IMR-90 (cell line): ENCODE measurements around the gene AMBRA1. TPM values are rescaled to one million over a fixed set of nuclear protein-coding genes. Genes with fewer than 3 reads are reported as not detected.

Source experiments
- ATAC-seq: fragments of 200-7000 bp; cut with Tn5 transposase; 2 replicates; pipeline ENCODE4 v1.9.1; 2020; ENCODE audit warnings: low read depth, mild to moderate bottlenecking, moderate library complexity
- BruUV-seq: library from RNA; stranded (reverse); fragments of 400-500 nt; replicated peaks from 2 replicates; lab custom pipeline; 2021; lab: Mats Ljungman, UMichigan
- CTCF ChIA-PET: fragments of 300-600 bp; formaldehyde crosslinking; extraction: SDS; loops from one replicate; lab custom pipeline; 2021; ENCODE audit warnings: antibody characterized with exemption; lab: Yijun Ruan, JAX
- POLR2A ChIA-PET: fragments of 300-600 bp; sonication (Branson Sonifier 250); formaldehyde crosslinking; loops from one replicate; lab custom pipeline; 2022; ENCODE audit warnings: antibody characterized with exemption; ENCODE audit not compliant: unreplicated experiment; lab: Charles Lee
- DNase-seq: peaks from one replicate; pipeline ENCODE4 v3.0.0; 2013
- H2AFZ ChIP-seq: replicated peaks from 2 replicates; pipeline ENCODE3; 2013; ENCODE audit warnings: low read length, mild to moderate bottlenecking; ENCODE audit not compliant: poor library complexity
- H2AK5ac ChIP-seq: 2 replicates; pipeline ENCODE4 v1.6.1; 2013; ENCODE audit warnings: low read depth, low read length, inconsistent platforms
- H2AK9ac ChIP-seq: replicated peaks from 2 replicates; pipeline ENCODE3; 2013; ENCODE audit warnings: mild to moderate bottlenecking, low read depth, low read length, moderate library complexity; ENCODE audit not compliant: poor library complexity
- H2BK120ac ChIP-seq: 2 replicates; pipeline ENCODE4 v1.6.1; 2013; ENCODE audit warnings: low read depth, low read length, inconsistent platforms
- H2BK15ac ChIP-seq: 3 replicates; pipeline ENCODE4 v1.6.1; 2013; ENCODE audit warnings: low read depth, low read length, inconsistent platforms
- H2BK20ac ChIP-seq: 2 replicates; pipeline ENCODE4 v1.6.1; 2013; ENCODE audit warnings: low read depth, mild to moderate bottlenecking, inconsistent platforms, low read length, moderate library complexity
- H2BK5ac ChIP-seq: 2 replicates; pipeline ENCODE4 v1.6.1; 2013; ENCODE audit warnings: mild to moderate bottlenecking, low read depth, low read length, inconsistent platforms; ENCODE audit not compliant: poor library complexity, severe bottlenecking
- H3K14ac ChIP-seq: replicated peaks from 2 replicates; pipeline ENCODE4 v1.6.1; 2013; ENCODE audit warnings: low read depth, low read length, inconsistent platforms
- H3K18ac ChIP-seq: 2 replicates; pipeline ENCODE4 v1.6.1; 2013; ENCODE audit warnings: low read depth, low read length, control low read depth
- H3K23ac ChIP-seq: 2 replicates; pipeline ENCODE4 v1.6.1; 2013; ENCODE audit warnings: low read depth, low read length, inconsistent platforms
- H3K27ac ChIP-seq: 2 replicates; pipeline ENCODE4 v1.5.1; 2013; ENCODE audit warnings: mild to moderate bottlenecking, control low read depth, low read length; ENCODE audit not compliant: insufficient read depth
- H3K27me3 ChIP-seq: 2 replicates; pipeline ENCODE4 v1.6.1; 2013; ENCODE audit warnings: low read length; ENCODE audit not compliant: control insufficient read depth, insufficient read depth
- H3K36me3 ChIP-seq: 2 replicates; pipeline ENCODE4 v1.6.1; 2013; ENCODE audit warnings: low read length, mixed read lengths; ENCODE audit not compliant: control insufficient read depth, insufficient read depth
- H3K4ac ChIP-seq: 2 replicates; pipeline ENCODE4 v1.6.1; 2013; ENCODE audit warnings: low read depth, low read length, inconsistent platforms
- H3K4me1 ChIP-seq: 2 replicates; pipeline ENCODE4 v1.6.1; 2013; ENCODE audit warnings: low read length, mixed read lengths; ENCODE audit not compliant: control insufficient read depth, insufficient read depth
- H3K4me2 ChIP-seq: 2 replicates; pipeline ENCODE4 v1.6.1; 2013; ENCODE audit warnings: low read depth, mild to moderate bottlenecking, control low read depth, low read length, moderate library complexity
- H3K4me3 ChIP-seq: 2 replicates; pipeline ENCODE4 v1.5.1; 2013; ENCODE audit warnings: low read depth, mild to moderate bottlenecking, control low read depth, low read length, moderate library complexity; ENCODE audit not compliant: insufficient read depth
- H3K56ac ChIP-seq: 2 replicates; pipeline ENCODE4 v1.6.1; 2013; ENCODE audit warnings: low read length, inconsistent platforms; ENCODE audit not compliant: insufficient read depth; ENCODE audit errors: extremely low read depth
- H3K79me1 ChIP-seq, 2 experiments: 2 replicates each; pipeline ENCODE4 v1.6.1; 2013; ENCODE audit warnings: low read length in 2 of 2, inconsistent platforms in 1 of 2, low read depth in 1 of 2
- H3K9ac ChIP-seq: 2 replicates; pipeline ENCODE4 v1.6.1; 2013; ENCODE audit warnings: low read depth, low read length, control low read depth
- H3K9me1 ChIP-seq: 2 replicates; pipeline ENCODE4 v1.6.1; 2013; ENCODE audit warnings: low read length, inconsistent platforms; ENCODE audit not compliant: insufficient read depth
- H3K9me3 ChIP-seq: 2 replicates; pipeline ENCODE4 v1.6.1; 2013; ENCODE audit warnings: low read length; ENCODE audit not compliant: control insufficient read depth, insufficient read depth
- H4K20me1 ChIP-seq: 2 replicates; pipeline ENCODE4 v1.6.1; 2013; ENCODE audit warnings: low read length, inconsistent platforms; ENCODE audit not compliant: insufficient read depth
- H4K5ac ChIP-seq: 2 replicates; pipeline ENCODE4 v1.6.1; 2013; ENCODE audit warnings: mild to moderate bottlenecking, low read depth, low read length, control low read depth
- H4K8ac ChIP-seq, 2 experiments: 2 replicates each; pipeline ENCODE4 v1.6.1; 2013; ENCODE audit warnings: low read depth in 2 of 2, low read length in 2 of 2, control low read depth in 1 of 2, inconsistent platforms in 1 of 2
- H4K91ac ChIP-seq: 2 replicates; pipeline ENCODE4 v1.6.1; 2013; ENCODE audit warnings: low read depth, low read length, inconsistent platforms; ENCODE audit not compliant: insufficient read depth
- BHLHE40 ChIP-seq: fragments of 150-350 bp; IDR thresholded peaks from 2 replicates; pipeline ENCODE4 v1.6.1; 2016; ENCODE audit warnings: mild to moderate bottlenecking, low read depth, low read length
- ELK1 ChIP-seq: fragments of 150-350 bp; IDR thresholded peaks from 2 replicates; pipeline ENCODE4 v1.6.1; 2016; ENCODE audit warnings: low read depth, mild to moderate bottlenecking, low read length, moderate library complexity, borderline replicate concordance
- FOS ChIP-seq: fragments of 150-350 bp; IDR thresholded peaks from 2 replicates; pipeline ENCODE4 v1.6.1; 2016; ENCODE audit warnings: low read depth, low read length
- WGBS, 2 experiments: methylation state at CpG; one replicate each; pipeline versions ENCODE4 v1.1.5 to v1.1.7; 2013; ENCODE audit warnings: missing lambda C conversion rate in 2 of 2; ENCODE audit not compliant: insufficient read length in 1 of 2; ENCODE audit errors: extremely low coverage in 2 of 2; 5-methylcytosine and 5-hydroxymethylcytosine counted together
- dilution Hi-C: fragments of 300-500 bp; cut with HindIII; formaldehyde crosslinking; loops from one replicate; pipeline ENCODE4 v1.14.3; 2018; ENCODE audit warnings: low sequenced_read_pairs; ENCODE audit not compliant: unreplicated experiment
- in situ Hi-C: fragments of 300-500 bp; cut with MboI; formaldehyde crosslinking; loops from 3 replicates; pipeline ENCODE4 v1.14.3; 2019; ENCODE audit warnings: low sequenced_read_pairs, inconsistent platforms, mixed read lengths
- intact Hi-C: fragments of 100-400 bp; cut with micrococcal nuclease; formaldehyde crosslinking; loops from 2 replicates; pipeline ENCODE4 v1.10.0; 2022
- polyA plus RNA-seq, 3 experiments: library from polyadenylated mRNA; depleted of rRNA; stranded (reverse); fragments of >200 nt; gene quantifications; 2 replicates each; pipeline ENCODE4 v1.2.3, GENCODE V29; 2012; ENCODE audit warnings: low replicate concordance in 1 of 3
- total RNA-seq: library from RNA; depleted of rRNA; stranded (reverse); fragments of >200 nt; gene quantifications from 2 replicates; pipeline ENCODE4 v1.2.3, GENCODE V29; 2012

AMBRA1 gene
- total and polyA plus RNA-seq, 2 of the 4 experiments (the other 2 are of a cell fraction) = 9.4 to 18.3 TPM

- TF ChIP-seq ELK1 = no peak
- no peak for TF ChIP-seq BHLHE40
- TF ChIP-seq FOS = no peak
- Histone ChIP-seq H3K79me1 (peaks cover 13 to 44% of the 10 kb centered on the region in 2 experiments; a peak in 3 of 4 replicates), H3K18ac (no peak overlapping the region), H2AK9ac (no peak overlapping the region), H3K56ac (no peak overlapping the region), H2BK5ac (no peak overlapping the region), H3K4me1 (peaks cover 3% of the 10 kb centered on the region; the same call in 1 of the 2 replicates), H3K36me3 (peaks cover 6% of the 10 kb centered on the region), H4K20me1 (no peaks in the 10 kb centered on the region; the same call in 1 of the 2 replicates), H3K9ac (no peak overlapping the region), H3K4me2 (no peak overlapping the region), H2BK15ac (no peak overlapping the region), H3K9me1 (peaks cover 13% of the 10 kb centered on the region), H3K23ac (no peak overlapping the region), H3K14ac (no peak overlapping the region), H4K8ac (no peak overlapping the region), H2AK5ac (no peak overlapping the region), H2BK20ac (no peak overlapping the region), H3K4ac (no peak overlapping the region), H3K27me3 (no peaks in the 10 kb centered on the region), H3K9me3 (no peaks in the 10 kb centered on the region), H4K5ac (no peak overlapping the region), H3K27ac (no peak overlapping the region), H2AFZ (no peak overlapping the region), H2BK120ac (no peak overlapping the region), H3K4me3 (no peak overlapping the region), H4K91ac (no peak overlapping the region)
- no TSS peak for BruUV-seq
- dilution Hi-C loops (no loop called here), in situ Hi-C loops (no loop called here), intact Hi-C loops (no loop called here)
- ChIA-PET POLR2A (no interaction called here), CTCF (interaction anchor here (0.6 to 1.4 kb wide), 3 partner anchors 9 to 108 kb away, joined by 3 to 6 read pairs (median 4); no protein-coding TSS in a partner anchor)
- ATAC-seq = no peak
- WGBS, 2 experiments = no CpG with 5 or more reads among the region's 5 CpGs
- DNase-seq = no peak
These were observed 94.0 kb downstream of the AMBRA1 start for GRCh38 chr11:46499821-46500220.
